Breast epithelium (tissue), 4 donors: Measurements from ENCODE around the gene MCOLN1. TPM values are rescaled to one million over a fixed set of nuclear protein-coding genes. Genes with fewer than 3 reads are reported as not detected.

Experiments
- DNase-seq, 2 donors: peaks; one replicate each; pipeline ENCODE4 v3.0.0-alpha.2; 2019; ENCODE audit warnings: low spot score in 2 of 2
- H3K27ac ChIP-seq, 2 donors: fragments of 200-600 bp; sonication (generic) in 1 of 2; one replicate each; pipeline ENCODE4 v1.5.1; 2016 to 2019; ENCODE audit warnings: mild to moderate bottlenecking in 1 of 2
- H3K27me3 ChIP-seq, 2 donors: fragments of 200-600 bp; sonication (generic) in 1 of 2; one replicate each; pipeline versions ENCODE4 v1.5.1 to v1.6.0; 2017 to 2019; ENCODE audit warnings: control low read depth in 1 of 2, mild to moderate bottlenecking in 1 of 2
- H3K36me3 ChIP-seq: fragments of 200-600 bp; one replicate; pipeline ENCODE4 v1.5.1; 2019
- H3K4me1 ChIP-seq, 2 donors: fragments of 200-600 bp; sonication (generic); one replicate each; pipeline ENCODE4 v1.5.1; 2016 to 2019; ENCODE audit warnings: control low read depth in 1 of 2
- H3K4me3 ChIP-seq, 3 donors: fragments of 200-600 bp; sonication (generic); 1 replicate in 2 of 3; 2 replicates in 1 of 3; pipeline ENCODE4 v1.5.1; 2016 to 2019; ENCODE audit warnings: mild to moderate bottlenecking in 3 of 3, moderate library complexity in 2 of 3
- H3K9me3 ChIP-seq, 2 donors: fragments of 200-600 bp; sonication (generic) in 1 of 2; one replicate each; pipeline ENCODE4 v1.5.1; 2016 to 2019; ENCODE audit warnings: control low read depth in 1 of 2
- POLR2A ChIP-seq: fragments of 450-650 bp; IDR thresholded peaks from one replicate; pipeline ENCODE4 v1.6.1; 2016; ENCODE audit warnings: antibody characterized with exemption, mild to moderate bottlenecking, moderate library complexity
- POLR2AphosphoS5 ChIP-seq, 3 donors: sonication (generic); formaldehyde crosslinking; IDR thresholded peaks; one replicate each; pipeline ENCODE4 v1.6.1; 2017; ENCODE audit warnings: antibody characterized with exemption in 3 of 3
- intact Hi-C: fragments of 100-400 bp; cut with DNase I; formaldehyde crosslinking; loops from one replicate; pipeline ENCODE4 v1.15.1; 2023; ENCODE audit warnings: low total_unique reads
- total RNA-seq, 3 donors: library from RNA; depleted of rRNA; stranded (reverse); fragments of >200 nt; gene quantifications; one replicate each; pipeline ENCODE4 v1.1.0, GENCODE V29; 2016
- TF ChIP-seq, protein P1 (sequence below), 3 donors: fragments of 450-650 bp; IDR thresholded peaks; one replicate each; pipeline ENCODE4 v1.5.1; 2016 to 2017; ENCODE audit warnings: antibody characterized with exemption in 3 of 3, mild to moderate bottlenecking in 3 of 3, moderate library complexity in 3 of 3

MCOLN1 gene
- total RNA-seq, 3 donors from 2014 or later, result 11.5 to 35.2 (median 16.4) TPM

DNA sequence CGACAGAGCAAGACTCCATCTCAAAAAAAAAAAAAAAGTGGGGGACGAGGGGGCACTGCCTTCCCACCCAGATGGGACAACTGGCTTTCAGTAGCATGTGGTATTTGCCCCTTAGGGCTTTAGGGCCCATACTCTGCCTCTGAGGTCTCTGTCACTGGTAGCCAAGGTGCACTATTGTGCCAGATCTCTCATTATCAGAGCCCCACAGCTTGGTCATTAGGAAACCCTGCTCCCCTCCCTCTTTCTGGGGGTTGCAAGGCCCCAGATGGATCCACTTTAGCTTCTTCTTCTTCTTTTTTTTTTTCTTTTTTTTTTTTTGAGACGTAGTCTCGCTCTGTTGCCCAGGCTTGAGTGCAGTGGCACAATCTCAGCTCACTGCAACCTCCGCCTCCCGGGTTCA lies 17.7 kb upstream of the MCOLN1 start:
- Histone ChIP-seq H3K27me3 (peaks cover 3 to 5% of the 10 kb centered on the region in 2 donors), H3K36me3 (no peaks in the 10 kb centered on the region), H3K4me3 (no peak overlapping the region), H3K9me3 (no peaks in the 10 kb centered on the region), H3K4me1 (no peaks in the 10 kb centered on the region), H3K27ac (no peak overlapping the region)
- intact Hi-C loops, result no loop called here
- no peak for DNase-seq
- TF ChIP-seq POLR2A (no peak), POLR2AphosphoS5 (IDR thresholded peaks at IDR 0.05) (no peak)
- TF ChIP-seq, protein P1, sequence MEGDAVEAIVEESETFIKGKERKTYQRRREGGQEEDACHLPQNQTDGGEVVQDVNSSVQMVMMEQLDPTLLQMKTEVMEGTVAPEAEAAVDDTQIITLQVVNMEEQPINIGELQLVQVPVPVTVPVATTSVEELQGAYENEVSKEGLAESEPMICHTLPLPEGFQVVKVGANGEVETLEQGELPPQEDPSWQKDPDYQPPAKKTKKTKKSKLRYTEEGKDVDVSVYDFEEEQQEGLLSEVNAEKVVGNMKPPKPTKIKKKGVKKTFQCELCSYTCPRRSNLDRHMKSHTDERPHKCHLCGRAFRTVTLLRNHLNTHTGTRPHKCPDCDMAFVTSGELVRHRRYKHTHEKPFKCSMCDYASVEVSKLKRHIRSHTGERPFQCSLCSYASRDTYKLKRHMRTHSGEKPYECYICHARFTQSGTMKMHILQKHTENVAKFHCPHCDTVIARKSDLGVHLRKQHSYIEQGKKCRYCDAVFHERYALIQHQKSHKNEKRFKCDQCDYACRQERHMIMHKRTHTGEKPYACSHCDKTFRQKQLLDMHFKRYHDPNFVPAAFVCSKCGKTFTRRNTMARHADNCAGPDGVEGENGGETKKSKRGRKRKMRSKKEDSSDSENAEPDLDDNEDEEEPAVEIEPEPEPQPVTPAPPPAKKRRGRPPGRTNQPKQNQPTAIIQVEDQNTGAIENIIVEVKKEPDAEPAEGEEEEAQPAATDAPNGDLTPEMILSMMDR (IDR thresholded peaks at IDR 0.05), result no peak

DNA sequence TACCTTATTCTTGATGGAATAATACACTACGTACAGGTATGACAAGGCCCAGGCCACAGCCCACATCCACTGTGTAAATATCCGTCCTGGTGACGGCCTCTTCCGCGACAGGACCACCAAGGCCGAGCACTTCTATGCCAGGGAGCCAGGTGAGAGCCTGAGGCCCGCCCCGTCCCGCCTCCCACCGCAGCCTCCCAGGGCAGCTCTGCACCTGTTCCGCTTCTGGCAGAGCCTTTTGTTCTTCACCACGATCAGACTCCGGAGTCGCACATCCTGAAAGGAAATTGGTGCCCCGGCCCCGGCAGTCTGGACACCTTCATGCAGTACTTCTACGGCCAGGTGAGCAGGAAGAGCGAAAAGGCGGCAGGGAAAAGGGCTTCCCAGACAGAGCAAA lies 17.1 kb upstream of the MCOLN1 start:
- Histone ChIP-seq H3K27me3 (peaks cover 3 to 5% of the 10 kb centered on the region in 2 donors), H3K36me3 (no peaks in the 10 kb centered on the region), H3K27ac (no peak overlapping the region), H3K4me3 (no peak overlapping the region), H3K9me3 (no peaks in the 10 kb centered on the region), H3K4me1 (no peaks in the 10 kb centered on the region)
- intact Hi-C loops, result no loop called here
- DNase-seq, result no peak
- TF ChIP-seq, protein P1 (IDR thresholded peaks at IDR 0.05), result no peak
- no peak for TF ChIP-seq POLR2AphosphoS5 (IDR thresholded peaks at IDR 0.05)
- no peak for TF ChIP-seq POLR2A

- no peak for DNase-seq
- Histone ChIP-seq H3K4me3 (peak overlapping the region in 2 of 3 donors; percentile 9 to 25), H3K4me1 (no peaks in the 10 kb centered on the region), H3K36me3 (no peaks in the 10 kb centered on the region), H3K9me3 (no peaks in the 10 kb centered on the region), H3K27me3 (peaks cover 2 to 3% of the 10 kb centered on the region in 2 donors), H3K27ac (no peak overlapping the region)
- TF ChIP-seq POLR2A (no peak), POLR2AphosphoS5 (IDR thresholded peaks at IDR 0.05) (no peak)
- TF ChIP-seq, protein P1 (IDR thresholded peaks at IDR 0.05), result no peak
- intact Hi-C loops, result no loop called here
These were observed 16.6 kb upstream of the MCOLN1 start for GRCh38 chr19:7505682-7506384.

DNA sequence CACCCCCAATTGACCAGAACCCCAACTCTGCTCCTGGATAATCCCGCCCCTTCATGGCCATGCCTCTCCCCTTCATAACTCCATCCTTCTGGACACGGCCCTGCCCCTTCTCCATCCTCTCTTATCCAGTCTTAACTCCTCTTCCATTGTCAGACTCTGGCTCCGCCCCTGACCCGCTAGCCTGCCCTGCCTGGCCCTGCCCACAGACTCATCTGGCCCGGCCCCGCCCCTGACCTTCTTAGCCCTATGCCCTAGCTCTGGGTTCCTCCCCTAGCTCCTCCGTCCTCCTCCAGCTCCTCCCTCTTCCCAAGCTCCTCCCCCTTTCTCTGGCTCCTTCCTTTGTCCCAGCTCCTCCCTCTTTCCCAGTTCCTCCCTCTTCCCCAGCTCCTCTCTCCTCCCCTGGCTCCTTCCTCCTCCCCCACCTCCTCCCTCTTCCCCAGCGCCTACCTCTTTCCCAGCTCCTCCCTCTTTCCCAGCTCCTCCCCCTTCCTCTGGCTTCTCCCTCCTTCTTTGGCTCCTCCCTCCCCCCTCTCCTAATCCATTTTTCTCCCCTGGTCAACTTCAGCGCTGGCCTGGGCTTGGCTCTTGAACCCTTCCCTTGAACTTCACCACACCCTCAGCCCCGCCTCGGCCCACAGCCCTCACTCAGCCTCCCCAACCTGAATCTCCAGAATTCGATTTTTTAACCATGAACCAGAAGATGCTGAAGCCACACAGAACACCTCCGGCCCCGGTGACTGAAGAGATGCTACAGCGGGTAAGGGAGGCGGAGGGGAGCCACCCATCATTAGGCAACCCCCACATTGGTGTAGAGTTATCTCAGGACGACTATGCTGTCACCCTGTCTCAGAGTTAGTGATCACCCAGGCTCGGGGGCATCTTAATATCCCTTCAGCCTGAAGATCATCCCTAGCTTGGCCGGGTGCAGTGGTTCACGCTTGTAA lies 15.8 kb upstream of the MCOLN1 start:
- intact Hi-C loops, result no loop called here
- DNase-seq, result peak in 1 of 2 donors; percentile 68
- Histone ChIP-seq H3K9me3 (no peaks in the 10 kb centered on the region), H3K4me1 (no peaks in the 10 kb centered on the region), H3K27me3 (peaks cover 0 to 3% of the 10 kb centered on the region in 2 donors), H3K36me3 (no peaks in the 10 kb centered on the region), H3K27ac (no peak overlapping the region), H3K4me3 (peak overlapping the region in 1 of 3 donors; percentile 9)
- TF ChIP-seq, protein P1 (IDR thresholded peaks at IDR 0.05), result no peak
- TF ChIP-seq POLR2A (no peak), POLR2AphosphoS5 (IDR thresholded peaks at IDR 0.05) (no peak)

- H3K4me1 ChIP-seq, result no peaks in the 10 kb centered on the region
- peaks cover 0 to 3% of the 10 kb centered on the region in 2 donors for H3K27me3 ChIP-seq
- TF ChIP-seq POLR2A (no peak), POLR2AphosphoS5 (IDR thresholded peaks at IDR 0.05) (no peak)
- TF ChIP-seq, protein P1 (IDR thresholded peaks at IDR 0.05), result no peak
- H3K4me3 ChIP-seq, result no peak overlapping the region
- DNase-seq, result no peak
- intact Hi-C loops, result no loop called here
- H3K9me3 ChIP-seq, result no peaks in the 10 kb centered on the region
- H3K36me3 ChIP-seq, result no peaks in the 10 kb centered on the region
- no peak overlapping the region for H3K27ac ChIP-seq
These were observed 14.5 kb upstream of the MCOLN1 start for GRCh38 chr19:7507884-7508283.
